HG02981 (cell line): ENCODE results near the gene FAM89B.
"Not testable (repeated sequence)": the region's sequence is repeated elsewhere in the genome, so short reads cannot be mapped to it uniquely, and the experiment has no call there.

ENCODE experiments used
- ATAC-seq: cut with Tn5 transposase; IDR thresholded peaks from one replicate; pipeline ENCODE4 v1.9.1; 2021; ENCODE audit warnings: mild to moderate bottlenecking, moderate library complexity; ENCODE audit not compliant: unreplicated experiment

FAM89B gene

DNA sequence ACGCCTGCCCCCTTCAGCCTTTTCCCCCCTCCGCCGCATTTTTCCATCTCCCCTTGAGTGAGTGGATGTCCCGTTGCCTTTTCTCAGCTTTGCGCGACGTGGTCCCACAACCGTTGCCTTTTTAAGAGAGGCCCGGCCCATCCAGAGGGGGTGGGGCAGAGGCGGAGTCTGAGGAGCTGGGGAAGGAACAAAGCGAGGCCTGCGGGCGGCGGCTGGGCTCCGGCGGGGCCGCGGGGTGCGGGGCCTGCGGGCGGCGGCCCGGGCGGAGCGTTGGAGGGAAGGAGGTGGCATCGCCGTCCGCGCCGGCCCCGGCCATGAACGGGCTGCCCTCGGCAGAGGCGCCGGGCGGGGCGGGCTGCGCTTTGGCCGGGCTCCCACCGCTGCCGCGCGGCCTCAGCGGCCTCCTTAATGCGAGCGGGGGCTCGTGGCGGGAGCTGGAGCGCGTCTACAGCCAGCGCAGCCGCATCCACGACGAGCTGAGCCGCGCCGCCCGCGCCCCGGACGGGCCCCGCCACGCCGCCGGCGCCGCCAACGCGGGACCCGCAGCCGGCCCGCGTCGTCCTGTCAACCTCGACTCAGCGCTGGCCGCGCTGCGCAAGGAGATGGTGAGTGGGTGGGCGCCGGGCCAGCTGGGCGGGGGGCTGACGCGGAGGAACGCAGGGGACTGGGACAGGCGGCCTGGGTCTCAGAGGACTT, at the start of gene FAM89B:
Gene FAM89B, plus strand, starts transcription at position 183 of the 696 bp plus-strand sequence. Its CDS starts 132 bp downstream, at position 315.
- no peak for ATAC-seq

DNA sequence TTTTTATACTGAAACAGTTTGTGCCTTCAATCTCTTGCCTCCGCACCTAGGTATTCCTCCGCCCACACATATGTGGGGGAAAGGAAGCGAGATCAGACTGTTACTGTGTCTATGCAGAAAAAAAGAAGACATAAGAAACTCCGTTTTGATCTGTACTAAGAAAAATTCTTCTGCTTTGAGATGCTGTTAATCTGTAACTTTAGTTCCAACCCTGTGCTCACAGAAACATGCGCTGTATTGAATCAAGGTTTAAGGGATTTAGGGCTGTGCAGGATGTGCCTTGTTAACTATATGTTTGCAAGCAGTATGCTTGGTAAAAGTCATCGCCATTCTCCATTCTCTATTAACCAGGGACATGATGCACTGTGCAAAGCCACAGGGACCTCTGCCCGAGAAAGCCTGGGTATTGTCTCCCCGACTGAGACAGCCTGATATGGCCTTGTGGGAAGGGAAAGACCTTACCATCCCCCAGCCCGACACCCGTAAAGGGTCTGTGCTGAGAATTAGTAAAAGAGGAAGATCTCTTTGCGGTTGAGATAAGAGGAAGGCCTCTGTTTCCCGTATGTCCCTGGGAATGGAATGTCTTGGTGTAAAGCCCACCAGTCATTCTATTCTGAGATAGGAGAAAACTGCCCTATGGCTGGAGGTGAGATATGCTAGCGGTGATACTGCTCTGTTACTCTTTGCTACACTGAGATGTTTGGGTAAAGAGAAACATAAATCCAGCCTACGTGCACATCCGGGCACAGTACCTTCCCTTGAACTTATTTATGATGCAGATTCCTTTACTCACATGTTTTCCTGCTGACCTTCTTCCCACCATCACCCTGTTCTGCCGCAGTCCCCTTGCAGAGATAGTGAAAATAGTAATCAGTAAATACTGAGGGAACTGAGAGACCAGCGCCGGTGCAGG, 49.4 kb upstream of the FAM89B start:
- ATAC-seq, result not testable (repeated sequence)

DNA sequence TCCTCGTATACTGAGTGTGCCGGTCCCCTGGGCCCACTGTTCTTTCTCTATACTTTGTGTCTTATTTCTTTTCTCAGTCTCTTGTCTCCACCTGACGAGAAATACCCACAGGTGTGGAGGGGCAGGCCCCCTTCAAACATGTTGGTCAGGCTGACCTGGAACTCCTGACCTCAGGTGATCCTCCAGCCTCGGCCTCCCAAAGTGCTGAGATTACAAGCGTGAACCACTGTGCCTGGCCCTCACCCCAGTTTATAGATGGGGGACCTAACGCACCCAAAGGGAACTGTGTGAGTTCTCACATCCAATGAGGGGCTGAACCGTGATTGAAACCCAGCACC, 48.7 kb upstream of the FAM89B start:
- ATAC-seq, result not testable (repeated sequence)

DNA sequence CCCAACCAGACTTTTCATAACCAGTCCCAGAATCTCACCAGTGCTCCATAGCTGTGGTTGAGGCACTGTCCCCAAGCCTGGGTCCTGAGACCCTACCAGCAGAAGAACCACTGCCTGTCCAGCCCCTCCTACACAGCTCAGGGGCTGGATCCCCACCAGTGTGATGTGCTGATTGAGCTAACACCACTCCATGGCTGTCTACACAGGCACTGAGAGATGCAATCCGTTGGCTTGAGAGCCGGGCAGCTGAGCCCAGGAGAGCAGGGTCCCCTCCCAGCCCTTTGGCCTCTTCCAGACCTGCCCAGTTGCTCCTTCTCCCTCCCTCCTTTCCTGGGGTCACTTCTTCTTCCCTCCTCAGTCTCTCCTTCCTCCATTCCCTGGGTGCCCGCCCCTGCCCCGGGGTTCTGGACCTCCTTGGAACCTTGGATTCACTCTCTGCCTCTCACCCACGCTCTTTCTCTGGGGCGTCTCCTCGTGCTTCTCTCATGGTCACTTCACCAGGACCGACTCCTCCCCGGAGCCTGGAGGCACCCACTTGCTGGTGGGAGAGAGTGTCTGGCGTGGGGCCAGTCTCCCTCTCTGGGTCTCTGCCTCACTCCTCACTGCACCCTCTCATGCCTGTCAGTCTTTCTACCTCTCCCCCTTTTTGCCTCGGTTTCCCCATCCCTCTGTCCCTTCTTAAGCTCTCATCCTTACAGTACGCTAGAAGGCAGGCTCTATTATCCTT, 48.2 kb upstream of the FAM89B start:
- no peak for ATAC-seq

DNA sequence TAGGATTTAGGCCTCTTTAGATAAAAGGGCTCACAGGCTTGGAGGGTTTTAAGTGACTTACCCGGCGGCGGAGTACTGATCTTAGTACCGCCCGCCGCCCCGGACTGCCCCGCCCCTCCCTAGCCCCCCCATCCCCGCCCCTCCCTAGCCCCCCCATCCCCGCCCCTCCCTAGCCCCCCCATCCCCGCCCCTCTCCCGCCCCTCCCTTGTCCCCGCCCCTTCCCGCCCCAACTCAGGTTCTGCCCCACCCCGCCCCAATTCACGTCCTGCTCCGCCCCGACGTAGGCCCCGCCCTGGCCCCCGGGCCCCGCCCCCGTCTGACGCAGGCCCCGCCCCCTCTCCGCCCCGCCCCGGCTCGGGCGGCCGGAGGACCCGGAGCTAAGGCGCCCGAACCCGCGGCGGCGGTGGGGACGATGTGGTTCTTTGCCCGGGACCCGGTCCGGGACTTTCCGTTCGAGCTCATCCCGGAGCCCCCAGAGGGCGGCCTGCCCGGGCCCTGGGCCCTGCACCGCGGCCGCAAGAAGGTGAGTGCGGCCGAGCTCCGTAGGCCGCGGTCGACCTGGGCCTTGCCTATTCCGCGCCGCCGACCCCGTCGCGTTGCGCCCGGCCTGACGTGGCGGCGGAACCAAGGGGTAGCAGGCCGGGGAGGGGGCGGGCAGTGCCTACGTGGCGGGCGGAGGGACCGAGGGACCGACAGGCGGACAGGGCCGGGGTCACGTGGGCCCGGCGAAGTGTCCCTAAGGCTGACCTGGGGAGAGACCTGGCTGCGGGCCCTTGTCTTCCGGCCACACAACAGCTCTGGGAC, 47.4 kb upstream of the FAM89B start, which contains the start of gene SCYL1:
Gene SCYL1, plus strand, starts transcription at position 343 of the 805 bp plus-strand sequence. Its CDS starts 71 bp downstream, at position 414.
- ATAC-seq, result peak; percentile 43

DNA sequence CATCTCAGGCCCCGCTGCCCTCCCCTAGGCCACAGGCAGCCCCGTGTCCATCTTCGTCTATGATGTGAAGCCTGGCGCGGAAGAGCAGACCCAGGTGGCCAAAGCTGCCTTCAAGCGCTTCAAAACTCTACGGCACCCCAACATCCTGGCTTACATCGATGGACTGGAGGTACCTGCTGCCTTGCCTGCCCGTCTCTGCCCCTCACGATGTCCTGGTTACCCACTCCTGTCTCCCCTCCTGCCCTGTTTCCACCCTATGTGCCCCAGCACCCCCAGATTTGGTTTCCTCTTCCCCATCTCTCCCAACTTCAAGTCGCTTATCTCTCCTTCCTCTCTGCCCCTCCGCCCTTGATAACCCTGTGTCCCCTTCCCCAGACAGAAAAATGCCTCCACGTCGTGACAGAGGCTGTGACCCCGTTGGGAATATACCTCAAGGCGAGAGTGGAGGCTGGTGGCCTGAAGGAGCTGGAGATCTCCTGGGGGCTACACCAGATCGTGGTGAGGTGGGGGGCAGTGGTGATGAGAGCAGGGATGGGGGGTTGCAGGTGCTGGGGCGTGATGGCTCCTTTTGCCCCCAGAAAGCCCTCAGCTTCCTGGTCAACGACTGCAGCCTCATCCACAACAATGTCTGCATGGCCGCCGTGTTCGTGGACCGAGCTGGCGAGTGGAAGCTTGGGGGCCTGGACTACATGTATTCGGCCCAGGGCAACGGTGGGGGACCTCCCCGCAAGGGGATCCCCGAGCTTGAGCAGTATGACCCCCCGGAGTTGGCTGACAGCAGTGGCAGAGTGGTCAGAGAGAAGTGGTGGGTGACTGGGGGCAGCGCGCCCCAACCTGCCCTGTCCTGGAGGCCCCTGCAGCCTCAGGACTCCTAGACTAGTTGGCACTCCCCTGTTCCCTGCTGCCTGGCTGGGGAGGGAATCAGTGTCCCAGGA, 46.5 kb upstream of the FAM89B start:
- no peak for ATAC-seq

DNA sequence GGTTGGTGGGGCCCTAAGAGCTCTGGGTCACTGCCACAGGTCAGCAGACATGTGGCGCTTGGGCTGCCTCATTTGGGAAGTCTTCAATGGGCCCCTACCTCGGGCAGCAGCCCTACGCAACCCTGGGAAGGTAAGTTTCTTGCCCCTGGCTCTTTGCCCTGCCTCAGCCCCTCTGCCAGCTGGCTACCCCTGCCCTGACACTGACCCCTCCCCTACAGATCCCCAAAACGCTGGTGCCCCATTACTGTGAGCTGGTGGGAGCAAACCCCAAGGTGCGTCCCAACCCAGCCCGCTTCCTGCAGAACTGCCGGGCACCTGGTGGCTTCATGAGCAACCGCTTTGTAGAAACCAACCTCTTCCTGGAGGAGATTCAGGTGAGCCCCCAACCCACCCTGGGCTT, 45.6 kb upstream of the FAM89B start:
- no peak for ATAC-seq

DNA sequence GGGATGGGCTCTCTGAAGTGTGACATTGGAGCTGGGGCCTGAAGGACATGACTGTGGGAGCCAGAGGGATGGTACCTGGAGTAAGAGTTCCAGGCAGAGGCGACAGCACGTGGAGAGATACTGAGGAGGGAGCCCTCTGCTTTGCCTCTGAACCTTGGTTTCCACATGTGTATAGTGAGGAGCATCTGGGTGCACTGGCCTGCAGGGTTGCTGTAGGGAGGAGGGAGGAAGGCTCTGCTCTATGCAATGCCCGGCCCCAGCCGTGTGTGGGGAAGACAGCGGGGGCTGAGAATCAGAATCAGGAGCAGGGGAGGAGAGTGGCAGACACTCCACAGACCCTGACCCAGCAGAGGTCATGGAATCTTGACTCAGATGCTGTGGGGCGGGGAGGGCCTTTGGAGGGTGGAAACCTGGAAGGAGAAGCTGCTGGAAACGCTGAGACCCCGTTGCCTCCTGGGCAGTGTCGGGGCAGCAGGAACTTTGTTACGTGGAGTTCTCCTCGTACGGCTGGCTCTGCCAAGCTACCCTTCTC, 43.5 kb upstream of the FAM89B start:
- ATAC-seq, result no peak

DNA sequence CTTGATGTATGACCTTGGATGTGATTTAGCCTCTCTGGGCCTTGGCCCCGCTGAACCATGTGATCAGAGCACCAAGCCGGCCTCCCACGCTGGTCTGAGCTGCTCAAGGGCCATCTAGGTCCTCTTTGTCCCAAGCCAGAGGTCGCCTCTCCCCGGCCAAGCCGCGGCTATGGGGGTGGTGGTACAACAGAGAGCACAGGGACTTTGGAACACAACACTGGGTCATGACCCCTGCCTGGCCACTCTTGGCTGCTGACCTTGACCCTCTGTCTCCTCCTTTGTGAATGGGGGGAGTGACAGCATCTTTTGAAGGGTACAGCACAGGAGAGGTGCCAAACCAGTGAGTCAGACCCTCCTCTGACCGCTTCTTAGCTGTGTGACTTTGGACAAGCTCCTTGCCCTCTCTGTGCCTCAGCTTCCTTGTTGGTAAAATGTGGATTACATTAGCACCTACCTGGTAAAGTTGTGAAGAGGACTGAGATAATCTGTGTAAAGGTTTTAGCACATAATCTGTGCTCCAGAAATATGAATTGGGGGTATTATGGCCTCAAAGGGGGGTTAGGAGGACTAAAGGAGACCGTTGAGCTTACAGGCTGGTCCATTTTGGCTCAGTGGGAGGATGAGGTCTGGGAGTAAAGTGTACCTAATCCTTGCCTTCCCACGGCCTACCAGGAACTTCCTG, 42.7 kb upstream of the FAM89B start:
- ATAC-seq, result no peak

DNA sequence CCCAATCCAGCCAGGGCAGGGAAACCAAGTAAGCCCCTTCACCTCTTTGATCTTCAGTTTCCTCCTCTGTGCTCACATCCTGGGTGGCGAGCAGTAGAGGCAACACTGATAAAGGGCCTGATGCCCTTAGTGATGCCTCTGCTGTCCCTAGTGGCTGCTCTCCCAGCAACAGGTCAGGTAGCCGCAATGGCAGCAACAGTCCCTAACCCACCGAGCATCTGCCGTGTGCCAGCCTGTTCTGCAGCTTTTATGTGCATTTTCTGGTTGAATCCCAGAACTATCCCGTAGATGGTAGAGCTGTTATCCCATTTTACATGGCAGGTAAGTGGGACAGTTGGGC, 42.2 kb upstream of the FAM89B start:
- no peak for ATAC-seq

DNA sequence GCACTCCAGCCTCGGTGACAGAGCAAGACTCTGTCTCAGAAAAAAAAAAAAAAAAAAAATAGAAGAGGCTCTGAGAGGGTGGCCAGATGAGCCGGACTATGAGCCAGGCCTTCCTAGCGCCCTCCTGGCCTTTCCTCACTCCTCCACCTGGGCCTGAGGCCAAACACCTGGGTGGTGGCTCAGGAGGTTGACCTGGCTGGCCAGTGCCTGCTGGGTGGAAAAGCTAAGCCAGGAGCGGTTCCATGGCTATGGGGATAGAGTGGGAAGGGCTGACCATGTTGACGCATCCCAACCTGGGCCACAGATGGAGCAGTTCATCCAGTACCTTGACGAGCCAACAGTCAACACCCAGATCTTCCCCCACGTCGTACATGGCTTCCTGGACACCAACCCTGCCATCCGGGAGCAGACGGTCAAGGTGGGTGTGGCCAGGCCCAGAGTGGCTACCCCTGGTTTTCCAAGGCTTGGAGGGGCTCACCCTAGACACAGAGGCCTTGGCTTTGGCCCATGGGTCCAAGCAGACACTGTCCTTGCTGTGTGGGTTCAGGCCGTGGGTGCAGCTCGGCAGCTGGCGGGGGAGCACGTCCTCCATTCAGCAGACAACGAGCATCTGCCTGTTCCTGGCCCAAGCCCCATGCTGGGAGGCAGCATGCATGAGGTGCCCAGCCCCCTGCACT, 39.8 kb upstream of the FAM89B start:
- ATAC-seq, result no peak

DNA sequence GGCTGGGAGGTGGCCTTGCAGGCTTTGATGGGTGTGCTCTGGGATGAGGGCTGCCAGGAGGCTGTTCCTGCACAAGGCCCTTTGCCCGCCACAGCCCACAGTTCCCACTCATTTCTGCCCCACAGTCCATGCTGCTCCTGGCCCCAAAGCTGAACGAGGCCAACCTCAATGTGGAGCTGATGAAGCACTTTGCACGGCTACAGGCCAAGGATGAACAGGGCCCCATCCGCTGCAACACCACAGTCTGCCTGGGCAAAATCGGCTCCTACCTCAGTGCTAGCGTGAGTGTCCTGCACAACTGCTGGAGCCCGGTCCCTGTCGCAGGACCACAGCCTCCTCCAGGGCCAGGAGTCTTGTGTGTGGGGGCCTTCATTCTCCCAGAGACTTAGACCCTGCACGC, 37.2 kb upstream of the FAM89B start:
- no peak for ATAC-seq

DNA sequence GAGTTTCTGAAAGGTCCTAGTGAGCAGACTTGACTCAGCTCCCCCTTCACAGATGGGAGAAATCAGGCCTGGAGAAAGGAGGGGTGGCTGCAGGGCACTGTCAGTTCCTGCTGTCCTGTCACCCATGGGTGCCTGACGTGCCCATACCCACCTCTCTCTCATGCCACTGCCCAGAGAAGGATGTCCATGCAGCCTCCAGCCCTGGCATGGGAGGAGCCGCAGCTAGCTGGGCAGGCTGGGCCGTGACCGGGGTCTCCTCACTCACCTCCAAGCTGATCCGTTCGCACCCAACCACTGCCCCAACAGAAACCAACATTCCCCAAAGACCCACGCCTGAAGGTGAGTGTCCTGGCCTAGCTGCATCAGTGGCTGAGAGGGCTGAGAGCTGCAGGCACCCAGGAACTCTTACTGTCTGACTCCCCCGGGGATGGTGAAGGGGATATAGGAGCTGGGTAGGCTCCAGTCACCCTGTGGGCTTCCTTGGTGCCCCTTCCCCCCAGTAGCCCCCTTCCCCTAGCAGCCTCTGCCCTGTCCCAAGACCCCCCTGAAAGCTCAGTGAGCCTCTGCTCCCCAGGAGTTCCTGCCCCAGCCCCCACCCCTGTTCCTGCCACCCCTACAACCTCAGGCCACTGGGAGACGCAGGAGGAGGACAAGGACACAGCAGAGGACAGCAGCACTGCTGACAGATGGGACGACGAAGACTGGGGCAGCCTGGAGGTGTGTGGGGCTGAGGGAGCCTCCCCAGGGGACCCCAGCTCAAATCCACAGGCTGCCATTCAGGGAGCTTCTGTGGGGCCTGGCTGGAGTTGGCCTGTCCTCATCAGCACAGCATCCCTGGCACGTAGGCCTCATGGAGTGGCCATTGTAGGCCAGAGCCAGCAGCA, 35.7 kb upstream of the FAM89B start:
- ATAC-seq, result no peak

DNA sequence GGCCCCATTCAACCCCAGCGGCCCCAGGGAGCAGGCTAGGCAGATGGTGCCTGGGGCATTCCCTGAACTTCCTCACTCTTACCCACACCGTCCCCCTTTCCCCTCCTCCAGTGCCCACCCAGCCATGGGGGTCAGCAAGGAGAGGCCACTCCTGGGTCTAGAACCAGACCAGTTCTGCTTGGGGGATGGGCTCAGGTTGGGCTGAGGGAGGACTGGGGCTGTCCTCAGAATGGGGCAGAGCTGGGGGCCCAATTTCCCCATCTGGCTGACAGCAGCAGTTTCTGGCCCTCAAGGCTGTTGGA, 35.1 kb upstream of the FAM89B start:
- no peak for ATAC-seq

DNA sequence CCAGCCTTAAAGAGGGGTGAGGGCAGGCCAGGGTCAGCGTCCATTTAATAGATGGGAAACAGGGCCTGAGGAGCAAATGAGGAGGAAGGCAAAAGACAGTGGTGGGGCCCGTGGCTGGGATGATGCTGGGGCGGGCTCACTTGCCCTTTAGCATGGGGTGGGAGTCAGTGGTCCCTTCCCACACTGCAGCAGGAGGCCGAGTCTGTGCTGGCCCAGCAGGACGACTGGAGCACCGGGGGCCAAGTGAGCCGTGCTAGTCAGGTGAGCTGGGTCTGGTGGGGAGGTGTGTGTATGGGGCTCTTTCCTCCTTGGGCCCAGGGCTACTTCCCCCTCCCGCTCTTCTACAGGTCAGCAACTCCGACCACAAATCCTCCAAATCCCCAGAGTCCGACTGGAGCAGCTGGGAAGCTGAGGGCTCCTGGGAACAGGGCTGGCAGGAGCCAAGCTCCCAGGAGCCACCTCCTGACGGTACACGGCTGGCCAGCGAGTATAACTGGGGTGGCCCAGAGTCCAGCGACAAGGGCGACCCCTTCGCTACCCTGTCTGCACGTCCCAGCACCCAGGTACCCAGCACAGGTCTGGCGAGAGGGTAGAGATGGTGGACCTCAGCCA, 34.6 kb upstream of the FAM89B start:
- ATAC-seq, result no peak

DNA sequence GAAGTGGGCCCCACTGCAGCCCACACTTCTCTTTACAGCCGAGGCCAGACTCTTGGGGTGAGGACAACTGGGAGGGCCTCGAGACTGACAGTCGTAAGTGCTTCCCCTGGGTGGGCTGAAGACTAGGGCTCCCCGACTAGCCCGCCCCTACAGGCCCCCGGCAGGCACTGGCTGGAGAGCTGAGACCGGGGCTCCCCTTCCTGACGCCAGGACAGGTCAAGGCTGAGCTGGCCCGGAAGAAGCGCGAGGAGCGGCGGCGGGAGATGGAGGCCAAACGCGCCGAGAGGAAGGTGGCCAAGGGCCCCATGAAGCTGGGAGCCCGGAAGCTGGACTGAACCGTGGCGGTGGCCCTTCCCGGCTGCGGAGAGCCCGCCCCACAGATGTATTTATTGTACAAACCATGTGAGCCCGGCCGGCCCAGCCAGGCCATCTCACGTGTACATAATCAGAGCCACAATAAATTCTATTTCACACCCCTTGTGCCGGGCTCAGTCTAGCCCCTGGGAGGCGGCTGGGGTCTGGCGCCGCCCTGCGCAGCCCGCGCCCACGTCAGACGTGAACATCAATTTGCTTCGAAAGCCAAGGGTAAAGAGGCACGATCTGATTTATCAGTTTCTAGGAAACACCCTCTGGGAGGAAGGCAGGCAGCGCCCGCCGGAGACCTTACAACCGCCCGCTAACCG, 34.0 kb upstream of the FAM89B start:
- ATAC-seq, result no peak
